GM06990 (cell line): ENCODE measurements around the gene SEBOX.

Experiments
- DNase-seq: peaks from one replicate; pipeline ENCODE4 v3.0.0-alpha.2; 2011; ENCODE audit not compliant: insufficient read length; ENCODE audit errors: extremely low read depth
- H3K27me3 ChIP-seq: replicated peaks from 2 replicates; pipeline ENCODE4 v1.6.0; 2011; ENCODE audit warnings: low read length; ENCODE audit not compliant: control insufficient read depth, insufficient read depth
- H3K36me3 ChIP-seq: 2 replicates; pipeline ENCODE4 v1.5.1; 2011; ENCODE audit warnings: low read length; ENCODE audit not compliant: control insufficient read depth, insufficient read depth
- H3K4me3 ChIP-seq: replicated peaks from 2 replicates; pipeline ENCODE4 v1.5.1; 2011; ENCODE audit warnings: low read depth, mild to moderate bottlenecking, control low read depth, low read length
- TF ChIP-seq, protein P1 (sequence below): IDR thresholded peaks from 2 replicates; pipeline ENCODE4 v1.5.1; 2011; ENCODE audit warnings: low read length, control low read depth, mild to moderate bottlenecking, inconsistent platforms; ENCODE audit not compliant: insufficient read depth, poor library complexity, severe bottlenecking

The SEBOX gene

DNA sequence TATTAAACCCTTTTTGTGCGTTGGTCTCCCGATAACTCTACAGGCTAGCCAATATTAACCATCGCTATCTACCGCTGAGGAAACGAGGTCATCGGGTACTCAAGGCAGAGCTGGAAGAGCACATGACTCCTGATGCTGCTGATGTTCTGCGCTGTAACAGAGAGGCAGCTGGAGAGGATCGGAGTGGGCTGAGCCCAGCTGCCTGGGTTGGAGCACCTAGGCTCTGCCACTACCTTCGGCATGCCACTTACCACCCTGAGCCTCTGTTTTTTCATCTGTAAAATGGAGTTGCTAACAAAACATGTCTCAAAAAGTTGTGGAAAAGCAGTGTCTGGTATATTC is 41.4 kb upstream of the SEBOX start:
- no peak for DNase-seq
- no peaks in the 10 kb centered on the region for H3K36me3 ChIP-seq
- H3K4me3 ChIP-seq: peak overlapping the region; percentile 78
- TF ChIP-seq, protein P1, sequence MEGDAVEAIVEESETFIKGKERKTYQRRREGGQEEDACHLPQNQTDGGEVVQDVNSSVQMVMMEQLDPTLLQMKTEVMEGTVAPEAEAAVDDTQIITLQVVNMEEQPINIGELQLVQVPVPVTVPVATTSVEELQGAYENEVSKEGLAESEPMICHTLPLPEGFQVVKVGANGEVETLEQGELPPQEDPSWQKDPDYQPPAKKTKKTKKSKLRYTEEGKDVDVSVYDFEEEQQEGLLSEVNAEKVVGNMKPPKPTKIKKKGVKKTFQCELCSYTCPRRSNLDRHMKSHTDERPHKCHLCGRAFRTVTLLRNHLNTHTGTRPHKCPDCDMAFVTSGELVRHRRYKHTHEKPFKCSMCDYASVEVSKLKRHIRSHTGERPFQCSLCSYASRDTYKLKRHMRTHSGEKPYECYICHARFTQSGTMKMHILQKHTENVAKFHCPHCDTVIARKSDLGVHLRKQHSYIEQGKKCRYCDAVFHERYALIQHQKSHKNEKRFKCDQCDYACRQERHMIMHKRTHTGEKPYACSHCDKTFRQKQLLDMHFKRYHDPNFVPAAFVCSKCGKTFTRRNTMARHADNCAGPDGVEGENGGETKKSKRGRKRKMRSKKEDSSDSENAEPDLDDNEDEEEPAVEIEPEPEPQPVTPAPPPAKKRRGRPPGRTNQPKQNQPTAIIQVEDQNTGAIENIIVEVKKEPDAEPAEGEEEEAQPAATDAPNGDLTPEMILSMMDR: no peak
- no peaks in the 10 kb centered on the region for H3K27me3 ChIP-seq

DNA sequence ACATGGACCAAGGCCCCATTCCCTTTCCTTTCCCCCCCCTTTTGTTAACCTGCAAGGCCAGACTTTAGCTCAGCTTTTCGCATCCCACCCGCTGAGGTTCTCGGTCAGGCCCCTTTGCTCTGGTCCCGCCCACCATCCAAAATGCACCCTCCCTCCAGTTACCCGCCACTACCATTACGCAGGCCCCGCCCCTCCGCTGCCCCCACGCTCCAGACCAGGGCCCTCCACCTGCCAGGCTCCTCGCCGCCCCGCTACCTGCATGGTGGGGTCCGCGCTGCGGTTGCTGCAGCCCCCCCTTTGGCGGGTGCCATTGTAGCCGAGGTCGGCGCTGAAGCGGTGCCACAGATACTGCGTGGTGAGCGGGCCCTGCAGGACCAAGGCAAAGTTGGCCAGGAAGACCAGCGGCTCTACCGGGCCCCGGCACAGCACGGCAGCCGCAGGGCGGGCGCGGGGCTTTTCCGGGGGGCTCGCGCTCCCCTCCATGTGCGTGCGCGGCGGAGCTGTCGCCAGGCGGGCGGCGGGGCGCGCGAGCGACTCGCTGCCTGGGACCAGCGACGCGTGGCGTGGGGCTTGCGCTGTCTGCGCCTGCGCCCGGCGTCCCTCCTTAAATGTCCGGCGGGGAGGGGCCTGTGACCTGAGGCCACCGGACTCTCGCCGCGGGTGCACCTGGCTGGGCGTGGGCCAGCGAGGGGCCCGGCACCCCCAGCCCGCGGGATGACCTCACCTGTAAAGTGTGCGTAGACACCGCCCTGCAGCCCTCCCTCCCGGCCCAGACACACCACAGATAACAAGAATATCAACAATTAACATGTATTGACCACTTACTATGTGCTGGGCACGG is 40.9 kb upstream of the SEBOX start, which contains the start of gene SLC46A1:
SLC46A1 (minus strand) TSS at position 581 of the 841 bp plus-strand sequence; CDS start at position 483, 98 bp downstream.
- peak; percentile 77 for DNase-seq
- Histone ChIP-seq H3K36me3 (no peaks in the 10 kb centered on the region), H3K27me3 (no peaks in the 10 kb centered on the region), H3K4me3 (peak within 1 kb of the TSS; percentile 78)
- TF ChIP-seq, protein P1: no peak

DNA sequence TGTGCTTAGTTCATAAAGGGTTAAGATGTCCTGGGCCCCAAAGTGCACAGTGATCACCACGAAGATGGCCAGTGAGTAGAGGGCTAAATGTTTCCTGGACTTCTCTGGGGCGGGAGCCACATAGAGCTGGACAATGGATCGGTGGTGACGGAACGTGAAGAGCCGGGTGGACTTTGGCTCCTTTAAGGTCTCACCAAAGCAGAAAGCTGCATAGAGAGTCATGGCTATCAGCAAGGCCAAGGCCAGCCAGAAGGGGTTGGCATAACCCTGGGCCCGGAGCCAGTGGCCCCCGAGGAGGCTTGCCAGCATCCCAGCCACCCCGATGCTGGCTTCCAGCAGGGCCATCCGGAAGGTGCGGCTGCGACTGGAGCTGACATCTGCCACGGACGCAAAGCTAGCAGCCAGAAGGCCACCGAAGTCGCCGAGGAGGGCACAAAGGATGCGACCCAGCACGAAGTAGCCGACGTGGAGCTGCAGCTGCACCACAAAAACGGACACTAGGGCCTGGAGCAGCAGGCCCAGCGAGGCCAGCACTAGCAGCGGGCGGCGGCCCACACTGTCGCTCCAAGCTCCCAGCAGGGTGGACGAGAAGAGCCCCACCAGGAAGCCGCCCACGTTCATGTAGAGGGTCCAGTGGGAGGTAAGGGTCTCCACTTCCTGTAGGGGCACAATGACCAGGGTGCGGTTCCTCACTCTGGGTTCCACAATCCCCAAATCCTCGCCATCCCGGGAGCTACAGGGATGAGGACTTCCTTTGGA is 40.0 kb upstream of the SEBOX start:
- H3K4me3 ChIP-seq: peak overlapping the region; percentile 78
- DNase-seq: no peak
- TF ChIP-seq, protein P1: no peak
- H3K27me3 ChIP-seq: no peaks in the 10 kb centered on the region
- H3K36me3 ChIP-seq: no peaks in the 10 kb centered on the region

DNA sequence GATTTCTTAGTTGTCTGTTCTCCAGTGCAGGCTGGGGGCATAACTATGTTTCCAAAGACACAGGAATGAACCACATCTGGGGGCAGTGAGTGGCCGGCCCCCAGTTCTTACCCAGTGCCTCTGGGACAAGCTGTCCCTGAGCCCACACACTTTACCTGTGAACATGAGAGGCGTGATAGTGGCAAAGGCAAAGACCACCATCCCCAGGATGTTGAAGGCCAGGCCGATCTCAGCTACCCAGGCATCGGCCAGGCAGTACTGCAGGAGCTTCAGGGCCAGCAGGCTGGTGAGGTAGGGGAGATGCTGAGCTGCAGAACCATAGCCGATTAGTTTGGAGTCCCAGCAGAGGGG is 39.4 kb upstream of the SEBOX start:
- TF ChIP-seq, protein P1: no peak
- Histone ChIP-seq H3K36me3 (no peaks in the 10 kb centered on the region), H3K4me3 (no peak overlapping the region), H3K27me3 (no peaks in the 10 kb centered on the region)
- no peak for DNase-seq

DNA sequence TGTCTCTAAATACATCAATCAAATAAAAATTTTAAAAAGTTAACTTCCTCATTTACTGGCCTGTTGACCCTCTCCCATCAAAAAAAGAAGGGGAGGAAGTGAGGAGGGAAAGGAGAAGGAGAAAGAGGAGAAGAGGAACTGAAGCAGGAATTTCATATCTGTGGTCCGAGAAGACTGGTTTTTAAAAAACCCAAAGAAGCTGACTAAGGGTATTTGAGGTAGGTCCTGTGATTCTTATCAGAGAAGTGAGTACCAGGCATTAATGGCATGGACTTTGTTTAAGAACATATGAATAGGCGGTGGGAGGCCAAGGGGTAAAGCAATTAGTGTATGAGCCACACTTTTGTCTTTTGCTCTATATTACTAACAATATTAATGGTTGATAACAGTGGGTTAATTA is 39.0 kb upstream of the SEBOX start:
- peaks cover 2% of the 10 kb centered on the region for H3K36me3 ChIP-seq

More for the DNA sequence above, 39.0 kb upstream of the SEBOX start:
- Histone ChIP-seq H3K27me3 (no peaks in the 10 kb centered on the region), H3K4me3 (no peak overlapping the region)
- TF ChIP-seq, protein P1: no peak
- DNase-seq: no peak
